Measurements from ENCODE around the gene CERS3.

CERS3 gene

DNA sequence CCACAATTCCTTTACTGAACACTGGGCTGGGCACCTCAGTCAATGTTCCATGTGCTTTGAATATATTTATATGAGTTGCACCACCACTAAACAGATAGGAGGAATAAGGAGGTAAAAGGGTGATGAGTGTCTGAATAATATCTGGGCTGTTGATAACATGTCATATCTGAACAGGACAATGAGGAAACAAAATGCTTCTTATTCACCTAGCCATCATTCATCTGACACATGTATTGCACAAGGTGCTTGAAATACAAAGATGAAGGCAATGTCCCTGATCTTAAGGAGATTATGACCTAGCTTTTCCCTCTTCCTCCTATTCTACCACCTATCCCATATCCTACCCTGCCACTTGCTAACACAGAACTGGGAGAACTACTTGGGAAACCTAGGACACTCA is 8.0 kb upstream of the CERS3 start:
- no peak for DNase-seq (ENCODE audit: low read depth, low spot score)
- POLR2A ChIA-PET, result no interaction called here
- CTCF ChIA-PET, result no interaction called here
- TF ChIP-seq, protein P1, sequence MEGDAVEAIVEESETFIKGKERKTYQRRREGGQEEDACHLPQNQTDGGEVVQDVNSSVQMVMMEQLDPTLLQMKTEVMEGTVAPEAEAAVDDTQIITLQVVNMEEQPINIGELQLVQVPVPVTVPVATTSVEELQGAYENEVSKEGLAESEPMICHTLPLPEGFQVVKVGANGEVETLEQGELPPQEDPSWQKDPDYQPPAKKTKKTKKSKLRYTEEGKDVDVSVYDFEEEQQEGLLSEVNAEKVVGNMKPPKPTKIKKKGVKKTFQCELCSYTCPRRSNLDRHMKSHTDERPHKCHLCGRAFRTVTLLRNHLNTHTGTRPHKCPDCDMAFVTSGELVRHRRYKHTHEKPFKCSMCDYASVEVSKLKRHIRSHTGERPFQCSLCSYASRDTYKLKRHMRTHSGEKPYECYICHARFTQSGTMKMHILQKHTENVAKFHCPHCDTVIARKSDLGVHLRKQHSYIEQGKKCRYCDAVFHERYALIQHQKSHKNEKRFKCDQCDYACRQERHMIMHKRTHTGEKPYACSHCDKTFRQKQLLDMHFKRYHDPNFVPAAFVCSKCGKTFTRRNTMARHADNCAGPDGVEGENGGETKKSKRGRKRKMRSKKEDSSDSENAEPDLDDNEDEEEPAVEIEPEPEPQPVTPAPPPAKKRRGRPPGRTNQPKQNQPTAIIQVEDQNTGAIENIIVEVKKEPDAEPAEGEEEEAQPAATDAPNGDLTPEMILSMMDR (IDR thresholded peaks at IDR 0.05; ENCODE audit: insufficient read depth, low read length, missing control alignments), result no peak
- H3K4me3 ChIP-seq (ENCODE audit: low read depth, low read length), result no peak overlapping the region

DNA sequence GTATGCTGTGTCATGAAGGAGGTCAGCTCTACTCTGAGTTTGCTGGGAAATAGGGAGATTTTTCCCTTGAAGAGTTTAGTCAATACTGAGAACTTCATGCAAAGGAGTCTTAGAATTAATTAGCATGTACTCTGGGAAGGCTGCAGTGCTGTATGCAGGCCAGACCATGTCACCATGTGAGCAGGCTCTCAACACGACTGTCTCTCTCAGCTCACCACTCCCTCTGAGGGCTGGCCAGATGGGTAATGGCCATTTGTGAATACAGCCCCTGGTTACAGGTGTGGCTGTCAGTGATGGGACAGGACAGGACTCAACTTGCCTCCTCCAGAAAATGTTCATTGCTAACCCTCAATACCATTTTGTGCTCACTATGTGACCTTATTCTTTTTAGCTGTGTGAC is 5.1 kb upstream of the CERS3 start:
- TF ChIP-seq, protein P1 (IDR thresholded peaks at IDR 0.05; ENCODE audit: insufficient read depth, low read length, missing control alignments), result no peak
- H3K4me3 ChIP-seq (ENCODE audit: low read depth, low read length), result no peak overlapping the region
- POLR2A ChIA-PET, result no interaction called here
- no peak for DNase-seq (ENCODE audit: low read depth, low spot score)
- CTCF ChIA-PET, result no interaction called here

GRCh38 chr15:100531823-100532327 is 3.1 kb upstream of the CERS3 start:
- CTCF ChIA-PET, result no interaction called here
- POLR2A ChIA-PET, result no interaction called here

DNA sequence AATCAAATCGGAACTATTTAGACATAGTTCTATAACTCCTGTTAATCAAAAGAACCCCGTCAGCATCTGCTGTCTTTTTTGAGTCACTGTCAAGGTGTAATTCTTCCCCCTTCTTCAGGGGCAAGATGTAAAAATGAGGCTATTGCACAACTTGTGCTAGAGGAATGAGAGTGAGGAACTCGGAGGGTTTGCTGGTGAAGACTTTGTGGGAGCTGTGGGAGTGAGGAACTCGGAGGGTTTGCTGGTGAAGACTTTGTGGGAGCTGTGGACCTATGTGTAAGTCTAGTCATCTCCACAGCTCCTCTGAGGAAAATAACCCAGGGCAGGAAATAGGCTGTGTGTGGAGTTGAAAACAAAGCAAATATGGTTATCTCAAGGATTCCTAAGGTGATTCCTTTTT is 2.5 kb upstream of the CERS3 start:
- CTCF ChIA-PET, result no interaction called here
- DNase-seq (ENCODE audit: low read depth, low spot score), result no peak
- TF ChIP-seq, protein P1 (IDR thresholded peaks at IDR 0.05; ENCODE audit: insufficient read depth, low read length, missing control alignments), result no peak
- H3K4me3 ChIP-seq (ENCODE audit: low read depth, low read length), result no peak overlapping the region
- POLR2A ChIA-PET, result no interaction called here

More at GRCh38 chr15:100531823-100532327, 3.1 kb upstream of the CERS3 start:
- H3K4me3 ChIP-seq (ENCODE audit: low read depth, low read length), result no peak overlapping the region
- no peak for DNase-seq (ENCODE audit: low read depth, low spot score)
- TF ChIP-seq, protein P1 (IDR thresholded peaks at IDR 0.05; ENCODE audit: insufficient read depth, low read length, missing control alignments), result no peak

- TF ChIP-seq, protein P1 (IDR thresholded peaks at IDR 0.05; ENCODE audit: insufficient read depth, low read length, missing control alignments), result no peak
- ChIA-PET CTCF (interaction anchor here (1.0 kb wide), 1 partner anchor 43 kb away, joined by 3 read pairs; no protein-coding TSS in a partner anchor), POLR2A (no interaction called here)
- no peak overlapping the region for H3K4me3 ChIP-seq (ENCODE audit: low read depth, low read length)
- DNase-seq (ENCODE audit: low read depth, low spot score), result no peak
Observed at GRCh38 chr15:100529556-100529955, 806 bp upstream of the CERS3 start.

- ChIA-PET CTCF (no interaction called here), POLR2A (no interaction called here)
- TF ChIP-seq, protein P1 (IDR thresholded peaks at IDR 0.05; ENCODE audit: insufficient read depth, low read length, missing control alignments), result no peak
- DNase-seq (ENCODE audit: low read depth, low spot score), result no peak
- H3K4me3 ChIP-seq (ENCODE audit: low read depth, low read length), result no peak overlapping the region
Observed at GRCh38 chr15:100526027-100526481, 2.7 kb downstream of the CERS3 start.

All from AG04449 (cell line).